Prostate gland (tissue), 2 donors: ENCODE measurements around the gene PDLIM3.

Experiments used
- CTCF ChIP-seq, 4 experiments: fragments of 200-600 bp in 2 of 4; fragments of 450-650 bp in 2 of 4; sonication (generic) in 2 of 4; IDR thresholded peaks; 1 replicate in 3 of 4; 2 replicates in 1 of 4; pipeline ENCODE4 v1.5.1; 2016 to 2019; ENCODE audit warnings: antibody characterized with exemption in 4 of 4, mild to moderate bottlenecking in 2 of 4, moderate library complexity in 2 of 4
- POLR2A ChIP-seq: fragments of 450-650 bp; IDR thresholded peaks from one replicate; pipeline ENCODE4 v1.6.1; 2016; ENCODE audit warnings: antibody characterized with exemption, mild to moderate bottlenecking

DNA sequence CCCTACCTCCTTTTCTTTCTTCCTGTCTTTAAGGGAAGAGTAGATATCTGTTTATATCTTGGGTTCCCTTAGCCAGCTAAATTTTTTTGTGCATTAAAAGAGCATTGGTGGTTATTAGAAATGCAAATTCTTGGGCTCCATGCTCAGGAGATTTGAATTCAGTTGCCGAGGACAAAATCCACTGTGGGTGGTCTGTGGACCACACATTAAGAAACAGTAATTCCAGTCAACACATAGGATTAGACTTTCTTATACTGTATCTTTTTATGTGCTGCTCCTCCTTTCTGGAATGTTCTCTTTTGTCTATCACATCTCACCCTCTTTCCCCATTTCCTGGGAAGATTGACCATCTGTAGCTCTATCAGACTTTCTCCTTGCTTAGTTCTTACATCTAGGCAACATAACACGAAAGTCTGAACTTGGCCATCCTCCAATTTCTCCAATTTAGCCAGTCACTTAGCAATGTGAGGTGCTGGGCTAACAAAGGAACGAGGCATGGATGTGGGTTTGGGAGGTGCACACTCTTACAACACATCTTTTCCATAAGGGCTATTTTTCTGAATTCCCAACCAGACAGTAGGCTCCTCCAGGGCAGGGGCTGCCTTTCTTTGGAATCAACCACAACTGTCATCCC, 5.3 kb upstream of the PDLIM3 start:
- TF ChIP-seq CTCF (IDR thresholded peaks at IDR 0.05) (no peak), POLR2A (no peak)
